Choroid plexus epithelial cell (primary cell): ENCODE measurements around the gene MGAT5.

Source experiments
- DNase-seq: peaks from one replicate; pipeline ENCODE4 v3.0.0-alpha.2; 2010; ENCODE audit warnings: low read depth
- H3K4me3 ChIP-seq: 2 replicates; pipeline ENCODE4 v1.5.1; 2011; ENCODE audit warnings: low read depth, mild to moderate bottlenecking, control low read depth, low read length, moderate library complexity
- CTCF ChIP-seq: conservative IDR thresholded peaks from 2 replicates; pipeline ENCODE4 v1.5.1; 2011; ENCODE audit warnings: low read depth, mild to moderate bottlenecking, control low read depth, inconsistent platforms, low read length, moderate library complexity

Gene MGAT5

GRCh38 chr2:134273256-134273983 lies 19.5 kb downstream of the MGAT5 start:
- no peak for TF ChIP-seq CTCF
- DNase-seq, result peak; percentile 41
- no peak overlapping the region for H3K4me3 ChIP-seq

- H3K4me3 ChIP-seq, result no peak overlapping the region
- DNase-seq, result no peak
- no peak for TF ChIP-seq CTCF
These were observed 20.2 kb downstream of the MGAT5 start for GRCh38 chr2:134274121-134274520.

GRCh38 chr2:134275058-134275862 lies 21.4 kb downstream of the MGAT5 start:
- H3K4me3 ChIP-seq, result no peak overlapping the region
- DNase-seq, result no peak
- TF ChIP-seq CTCF, result no peak

GRCh38 chr2:134276381-134277172 lies 22.7 kb downstream of the MGAT5 start:
- TF ChIP-seq CTCF, result no peak

GRCh38 chr2:134277223-134277622 lies 23.4 kb downstream of the MGAT5 start:
- H3K4me3 ChIP-seq, result no peak overlapping the region
- TF ChIP-seq CTCF, result no peak
- DNase-seq, result no peak

More at GRCh38 chr2:134276381-134277172, 22.7 kb downstream of the MGAT5 start:
- no peak for DNase-seq
- H3K4me3 ChIP-seq, result no peak overlapping the region

- no peak for TF ChIP-seq CTCF
These were observed 24.7 kb downstream of the MGAT5 start for GRCh38 chr2:134278553-134278952.

More at GRCh38 chr2:134278553-134278952, 24.7 kb downstream of the MGAT5 start:
- H3K4me3 ChIP-seq, result no peak overlapping the region
- DNase-seq, result no peak
